Dedifferentiated amniotic fluid mesenchymal stem cell (primary cell): Measurements from ENCODE around the gene PROS1.
"Not testable (repeated sequence)": the region's sequence is repeated elsewhere in the genome, so short reads cannot be mapped to it uniquely, and the experiment has no call there.

ENCODE experiments used
- DNase-seq: peaks from one replicate; pipeline ENCODE4 v3.0.0-alpha.2; 2016; ENCODE audit errors: extremely low spot score

PROS1 gene

DNA sequence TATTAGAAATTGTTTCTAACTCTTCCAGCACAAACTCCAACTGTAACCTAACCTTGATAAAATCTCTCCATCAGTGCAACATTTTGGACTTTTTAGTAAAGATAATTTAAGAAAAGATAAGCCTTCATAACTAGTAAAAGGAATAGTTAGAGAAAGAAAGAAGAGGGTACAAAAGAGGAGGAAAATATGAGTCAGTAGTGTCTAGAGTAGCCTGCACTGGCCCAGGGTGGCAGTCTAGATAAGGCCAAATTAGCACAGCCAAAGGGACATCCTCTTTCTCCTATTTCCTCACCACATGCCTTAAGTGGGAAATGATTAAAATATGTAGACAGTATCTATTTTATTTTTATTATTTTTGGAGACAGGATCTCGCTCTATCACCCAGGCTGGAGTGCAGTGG is 3.7 kb downstream of the PROS1 start:
- no peak for DNase-seq

DNA sequence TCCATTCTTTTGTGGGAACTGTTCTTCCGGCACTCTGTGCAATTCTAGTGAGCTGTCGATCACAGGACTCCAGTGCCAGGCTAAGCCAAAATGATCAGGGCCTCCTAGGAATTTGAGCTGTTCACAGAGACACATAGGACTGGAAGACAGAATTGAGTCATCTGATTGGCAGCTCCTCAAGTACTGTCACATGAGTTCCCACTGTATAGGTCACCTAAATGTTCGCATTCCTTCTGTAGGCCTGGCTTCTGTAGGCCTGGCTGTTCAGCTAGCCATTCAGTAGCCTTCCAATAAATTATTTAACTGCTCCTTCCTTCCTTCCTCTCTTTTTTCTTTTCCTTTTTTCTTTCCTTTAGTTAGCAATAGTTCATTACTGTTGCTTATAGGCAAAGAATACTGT is 4.3 kb downstream of the PROS1 start:
- DNase-seq = no peak

- not testable (repeated sequence) for DNase-seq
These were observed 8.6 kb downstream of the PROS1 start for GRCh38 chr3:93965106-93965505.

DNA sequence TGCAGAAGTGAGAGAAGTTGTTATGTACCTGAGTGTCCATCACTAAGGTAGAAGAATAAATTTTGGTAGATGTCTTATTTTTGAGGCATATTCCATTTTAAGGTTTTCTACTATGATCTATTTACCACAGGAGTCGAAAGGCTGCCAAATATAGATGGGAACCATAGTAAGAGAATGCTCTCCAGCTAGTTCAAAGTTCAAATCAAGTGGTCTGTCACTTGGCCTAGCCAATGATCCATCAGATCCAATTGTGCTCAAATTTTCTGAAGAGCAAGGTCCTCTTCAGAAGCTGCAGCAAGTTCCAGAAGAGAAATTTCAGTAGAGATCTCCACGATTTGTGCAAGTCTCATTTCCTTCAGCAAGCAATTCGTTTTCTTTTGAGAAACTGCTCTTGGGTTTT is 10.9 kb downstream of the PROS1 start:
- DNase-seq = no peak

- no peak for DNase-seq
These were observed 12.2 kb downstream of the PROS1 start for GRCh38 chr3:93961489-93961888.

DNA sequence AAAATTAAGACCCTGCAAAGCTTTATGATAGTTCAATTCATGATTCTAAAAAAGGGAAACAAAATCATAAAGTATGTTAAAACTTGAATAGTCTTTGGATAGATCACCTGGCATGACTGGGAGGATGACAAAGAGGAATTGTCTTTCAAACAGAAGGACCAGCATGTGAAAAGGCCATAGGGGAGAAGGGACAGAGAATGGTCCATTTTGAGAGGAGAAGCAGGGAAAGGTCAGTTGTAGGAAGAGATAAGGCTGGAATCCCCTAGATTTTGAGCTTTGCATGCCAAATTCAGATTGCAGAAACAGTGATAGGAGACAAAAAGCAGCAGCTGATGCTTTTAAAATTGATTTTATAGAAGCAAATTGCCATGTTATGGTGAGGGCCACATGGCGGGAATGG is 12.7 kb downstream of the PROS1 start:
- no peak for DNase-seq

DNA sequence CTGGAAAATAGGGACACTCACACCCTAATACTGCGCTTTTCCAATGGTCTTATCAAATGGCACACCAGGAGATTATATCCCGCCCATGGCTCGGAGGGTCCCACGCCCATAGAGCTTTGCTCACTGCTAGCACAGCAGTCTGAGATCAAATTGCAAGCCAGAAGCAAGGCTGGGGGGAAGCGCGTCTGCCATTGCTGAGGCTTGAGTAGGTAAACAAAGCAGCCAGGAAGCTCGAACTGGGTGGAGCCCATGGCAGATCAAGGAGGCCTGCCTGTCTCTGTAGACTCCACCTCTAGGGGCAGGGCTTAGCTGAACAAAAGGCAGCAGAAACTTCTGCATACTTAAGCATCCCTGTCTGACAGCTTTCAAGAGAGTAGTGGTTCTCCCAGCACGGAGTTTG is 23.7 kb downstream of the PROS1 start:
- not testable (repeated sequence) for DNase-seq

DNA sequence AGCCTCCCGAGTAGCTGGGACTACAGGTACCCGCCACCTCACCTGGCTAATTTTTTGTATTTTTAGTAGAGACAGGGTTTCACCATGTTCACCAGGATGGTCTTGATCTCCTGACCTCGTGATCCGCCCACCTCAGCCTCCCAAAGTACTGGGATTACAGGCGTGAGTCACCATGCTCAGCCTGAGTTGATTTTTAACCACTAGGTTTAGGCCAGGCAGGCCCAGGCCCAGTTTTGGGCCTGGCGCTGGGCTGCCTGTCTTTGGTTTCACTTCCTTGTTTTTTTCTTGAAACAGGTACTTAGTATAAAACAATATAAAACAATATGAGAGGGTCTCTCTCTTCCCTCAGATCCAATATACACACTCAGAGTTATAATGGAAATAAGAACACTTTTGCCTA is 36.2 kb downstream of the PROS1 start:
- DNase-seq = not testable (repeated sequence)

- DNase-seq = no peak
These were observed 37.1 kb downstream of the PROS1 start for GRCh38 chr3:93936549-93936948.

- DNase-seq = no peak
These were observed 39.2 kb downstream of the PROS1 start for GRCh38 chr3:93934366-93935046.

GRCh38 chr3:93931597-93932229 is 42.0 kb downstream of the PROS1 start:
- DNase-seq = no peak

DNA sequence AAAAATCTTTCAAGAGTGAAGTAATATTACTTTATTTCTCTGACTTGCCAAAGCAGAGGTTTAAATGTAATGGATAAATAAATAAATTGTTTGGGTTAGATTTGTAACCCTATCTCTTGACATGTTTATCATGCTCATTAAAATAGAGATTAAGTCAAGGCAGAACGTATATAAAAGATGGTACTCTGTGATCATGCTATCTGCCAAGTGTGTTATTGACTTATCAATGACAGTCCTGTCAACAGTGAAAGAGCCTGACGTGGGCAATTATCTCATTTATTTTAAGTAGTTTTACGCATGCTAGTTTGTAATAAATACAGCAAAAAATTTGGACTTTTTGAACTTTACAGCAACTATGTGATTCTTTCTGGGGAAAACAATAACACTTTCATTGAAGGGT is 43.7 kb downstream of the PROS1 start:
- no peak for DNase-seq

DNA sequence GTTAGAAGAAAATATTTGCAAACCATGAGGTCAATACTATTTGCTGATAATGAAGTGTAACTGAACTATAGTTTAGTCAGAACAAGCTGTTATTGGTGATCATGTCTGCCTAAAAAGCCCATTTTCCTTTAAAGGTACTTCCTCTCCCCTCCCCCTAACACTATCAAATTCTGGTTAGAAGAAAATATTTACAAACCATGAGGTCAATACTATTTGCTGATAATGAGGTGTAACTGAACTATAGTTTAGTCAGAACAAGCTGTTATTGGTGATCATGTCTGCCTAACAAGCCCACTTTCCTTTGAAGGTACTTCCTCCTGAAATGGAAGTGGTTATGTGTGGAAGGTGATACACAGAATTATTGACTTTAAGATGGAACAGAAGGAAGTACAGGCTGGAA is 46.9 kb downstream of the PROS1 start:
- DNase-seq = no peak

GRCh38 chr3:93924491-93924890 is 49.2 kb downstream of the PROS1 start:
- DNase-seq = no peak

GRCh38 chr3:93923006-93923405 is 50.7 kb downstream of the PROS1 start:
- DNase-seq = no peak

- not testable (repeated sequence) for DNase-seq
These were observed 56.1 kb downstream of the PROS1 start for GRCh38 chr3:93917546-93918029.

- not testable (repeated sequence) for DNase-seq
These were observed 60.1 kb downstream of the PROS1 start for GRCh38 chr3:93913623-93914022.

DNA sequence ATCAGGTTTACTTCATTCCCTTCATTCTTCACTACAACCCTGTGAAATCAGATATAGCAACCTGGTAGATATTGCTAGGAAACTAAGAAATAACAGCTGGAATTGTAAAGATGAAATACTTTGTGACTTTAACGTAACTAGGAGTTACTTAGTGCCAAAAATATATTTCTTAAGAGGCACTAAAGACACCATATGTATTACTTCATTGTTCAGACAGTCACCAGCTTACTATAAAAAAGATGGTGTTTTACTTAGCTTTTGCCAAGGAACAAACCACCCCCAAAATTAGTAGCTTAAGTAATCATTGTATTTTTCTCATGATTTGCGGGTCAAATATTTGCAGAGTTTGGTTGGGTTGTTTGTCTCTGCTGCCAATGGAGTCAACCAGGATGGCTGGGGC is 62.5 kb downstream of the PROS1 start:
- DNase-seq = no peak

- DNase-seq = no peak
These were observed 63.6 kb downstream of the PROS1 start for GRCh38 chr3:93910097-93910496.

- DNase-seq = no peak
These were observed 66.6 kb downstream of the PROS1 start for GRCh38 chr3:93907132-93907531.

GRCh38 chr3:93906245-93906644 is 67.5 kb downstream of the PROS1 start:
- no peak for DNase-seq

GRCh38 chr3:93904568-93904967 is 69.1 kb downstream of the PROS1 start:
- DNase-seq = no peak

DNA sequence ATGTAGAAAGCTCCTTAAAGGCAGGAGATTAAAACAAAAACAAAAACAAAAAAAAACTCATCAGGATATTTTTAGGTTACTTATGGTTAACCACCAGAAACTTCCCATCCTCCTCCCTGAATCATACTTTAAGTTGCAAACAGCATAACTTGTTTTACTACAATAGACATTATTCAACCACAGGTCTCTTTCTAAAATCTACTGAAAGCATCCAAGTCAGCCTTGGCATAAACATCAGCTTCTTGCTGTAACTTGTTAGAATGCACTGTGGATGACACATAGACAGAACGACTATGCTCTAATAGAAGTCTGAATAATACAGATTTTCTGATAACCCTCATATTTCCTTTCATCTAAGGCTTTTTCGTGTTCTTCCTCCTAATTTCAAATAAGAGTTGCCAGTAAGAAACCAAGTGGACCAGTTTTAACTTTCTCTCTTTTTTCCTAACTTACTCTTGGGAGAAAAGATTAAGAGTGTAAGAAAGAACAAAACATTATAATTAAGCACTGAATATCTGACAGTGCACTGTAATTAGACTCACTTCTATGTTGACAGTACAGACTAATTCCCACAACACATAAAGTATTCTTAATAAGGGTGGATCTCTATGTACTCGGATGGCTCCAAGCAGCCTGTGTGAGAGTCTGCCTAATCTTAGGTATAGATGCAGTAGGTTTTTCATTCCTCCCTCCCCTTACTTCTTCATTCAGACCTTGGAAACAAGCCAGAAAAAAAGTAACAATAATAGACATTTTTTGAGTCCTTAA is 95.3 kb downstream of the PROS1 start:
- not testable (repeated sequence) for DNase-seq
